Kidney capillary endothelial cell (primary cell): ENCODE results near the gene TREML2.
"Not testable (repeated sequence)": the region's sequence is repeated elsewhere in the genome, so short reads cannot be mapped to it uniquely, and the experiment has no call there.

ENCODE experiments used
- DNase-seq: peaks from one replicate; pipeline ENCODE4 v3.0.0-alpha.2; 2018; ENCODE audit warnings: low spot score

TREML2 gene

GRCh38 chr6:41200901-41201763, at the start of gene TREML2:
Gene TREML2, minus strand, starts transcription at chr6:41201149. Its CDS starts 141 bp downstream, at chr6:41201008.
- no peak for DNase-seq

GRCh38 chr6:41247882-41248705, 47.1 kb upstream of the TREML2 start:
- DNase-seq, result no peak

GRCh38 chr6:41247288-41247865, 46.4 kb upstream of the TREML2 start:
- DNase-seq, result no peak

- DNase-seq, result not testable (repeated sequence)
Observed at GRCh38 chr6:41246529-41246928, 45.6 kb upstream of the TREML2 start.

GRCh38 chr6:41239467-41240159, 38.7 kb upstream of the TREML2 start:
- DNase-seq, result no peak

GRCh38 chr6:41237128-41237527, 36.2 kb upstream of the TREML2 start:
- no peak for DNase-seq

GRCh38 chr6:41236276-41236675, 35.3 kb upstream of the TREML2 start:
- DNase-seq, result no peak

- DNase-seq, result no peak
Observed at GRCh38 chr6:41232667-41233066, 31.7 kb upstream of the TREML2 start.

GRCh38 chr6:41231246-41231645, 30.3 kb upstream of the TREML2 start:
- no peak for DNase-seq

GRCh38 chr6:41229721-41230120, 28.8 kb upstream of the TREML2 start:
- no peak for DNase-seq

- no peak for DNase-seq
Observed at GRCh38 chr6:41228616-41229015, 27.7 kb upstream of the TREML2 start.

GRCh38 chr6:41228096-41228495, 27.1 kb upstream of the TREML2 start, which contains the start of gene TREML4:
Gene TREML4, plus strand, starts transcription at chr6:41228349. Its CDS starts 79 bp downstream, at chr6:41228428.
- DNase-seq, result no peak

- DNase-seq, result no peak
Observed at GRCh38 chr6:41226752-41227151, 25.8 kb upstream of the TREML2 start.

GRCh38 chr6:41224800-41225199, 23.9 kb upstream of the TREML2 start:
- DNase-seq, result no peak

- no peak for DNase-seq
Observed at GRCh38 chr6:41222513-41222912, 21.6 kb upstream of the TREML2 start.

- no peak for DNase-seq
Observed at GRCh38 chr6:41222045-41222444, 21.1 kb upstream of the TREML2 start.

GRCh38 chr6:41216616-41217015, 15.7 kb upstream of the TREML2 start:
- DNase-seq, result no peak

- DNase-seq, result no peak
Observed at GRCh38 chr6:41215777-41216176, 14.8 kb upstream of the TREML2 start.

- DNase-seq, result no peak
Observed at GRCh38 chr6:41214559-41215238, 13.8 kb upstream of the TREML2 start.

- DNase-seq, result no peak
Observed at GRCh38 chr6:41209547-41210320, 8.8 kb upstream of the TREML2 start.
